Smooth muscle cell of the brain vasculature (primary cell): Measurements from ENCODE around the gene SYNE3.

ENCODE experiments used
- DNase-seq: peaks from one replicate; pipeline ENCODE4 v3.0.0-alpha.2; 2012; ENCODE audit warnings: low read depth, low spot score

SYNE3 gene

GRCh38 chr14:95475540-95476240 lies 40.8 kb downstream of the SYNE3 start:
- DNase-seq, result no peak

- DNase-seq, result no peak
Measured at GRCh38 chr14:95474941-95475340, 41.5 kb downstream of the SYNE3 start.

GRCh38 chr14:95474486-95474885 lies 42.0 kb downstream of the SYNE3 start:
- no peak for DNase-seq

DNA sequence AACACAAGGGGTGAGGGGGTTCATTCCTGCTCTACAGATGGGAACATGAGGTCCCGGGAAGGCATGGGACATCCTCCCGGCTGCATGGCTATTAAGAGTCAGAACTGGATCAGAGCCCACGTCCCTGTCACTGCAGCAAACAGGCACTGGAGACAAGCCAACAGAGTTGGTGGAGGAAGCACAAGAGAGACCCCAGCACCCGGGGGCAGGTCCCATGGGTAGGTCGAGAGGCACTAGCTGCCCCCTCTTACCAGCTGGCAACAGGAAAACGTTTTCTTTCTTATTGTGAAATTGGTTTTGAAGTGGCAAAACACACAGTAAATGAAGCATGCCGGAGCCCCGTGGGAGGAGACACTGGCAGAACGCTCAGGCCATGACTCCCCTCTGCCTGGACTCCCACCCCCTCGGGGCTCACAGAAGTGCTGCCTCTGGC lies 43.6 kb downstream of the SYNE3 start:
- no peak for DNase-seq

- no peak for DNase-seq
Measured at GRCh38 chr14:95471476-95471875, 45.0 kb downstream of the SYNE3 start.

GRCh38 chr14:95471016-95471415 lies 45.4 kb downstream of the SYNE3 start:
- DNase-seq, result no peak

- DNase-seq, result no peak
Measured at GRCh38 chr14:95469134-95469481, 47.3 kb downstream of the SYNE3 start.

- DNase-seq, result no peak
Measured at GRCh38 chr14:95468448-95469133, 47.9 kb downstream of the SYNE3 start.

DNA sequence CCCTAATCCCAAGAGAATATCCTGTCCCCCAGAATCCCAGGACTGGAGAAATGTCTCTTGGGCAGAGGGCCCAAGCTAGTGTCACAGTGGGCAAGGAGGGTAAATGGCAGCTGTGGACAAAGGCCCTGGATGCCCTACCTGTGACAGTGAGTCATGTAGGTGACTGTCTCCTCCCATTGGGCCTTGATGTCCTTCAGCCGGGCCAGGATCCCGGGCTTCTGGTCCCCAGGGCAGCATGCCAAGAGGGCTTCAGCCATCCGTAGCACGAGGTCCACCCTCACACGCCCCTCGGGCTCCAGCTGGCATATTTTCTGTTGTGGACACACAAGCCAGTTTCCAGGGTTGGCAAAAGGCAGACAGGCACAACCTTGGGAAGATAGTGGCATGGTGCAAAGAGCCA lies 48.8 kb downstream of the SYNE3 start:
- no peak for DNase-seq

DNA sequence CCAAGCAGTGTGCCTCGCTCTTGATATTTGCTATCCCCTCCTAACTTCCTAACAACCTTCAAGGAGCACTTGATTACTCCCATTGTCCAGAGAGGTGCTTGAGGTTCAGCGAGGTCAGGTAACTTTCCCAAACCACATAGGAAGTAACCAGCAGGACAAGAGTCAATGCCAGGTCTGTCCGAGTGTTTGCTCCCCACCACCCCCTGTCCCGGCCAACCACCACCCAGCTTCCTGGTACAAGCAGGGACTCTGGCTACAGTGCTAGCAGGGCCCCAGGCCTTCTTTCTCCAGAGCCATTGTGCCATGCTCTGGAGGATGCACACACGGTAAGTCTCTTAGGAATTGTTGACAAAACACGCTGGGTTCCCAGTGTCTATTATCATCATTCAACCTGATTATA lies 49.2 kb downstream of the SYNE3 start:
- DNase-seq, result no peak
